ENCODE data around the gene DRICH1.

DNA sequence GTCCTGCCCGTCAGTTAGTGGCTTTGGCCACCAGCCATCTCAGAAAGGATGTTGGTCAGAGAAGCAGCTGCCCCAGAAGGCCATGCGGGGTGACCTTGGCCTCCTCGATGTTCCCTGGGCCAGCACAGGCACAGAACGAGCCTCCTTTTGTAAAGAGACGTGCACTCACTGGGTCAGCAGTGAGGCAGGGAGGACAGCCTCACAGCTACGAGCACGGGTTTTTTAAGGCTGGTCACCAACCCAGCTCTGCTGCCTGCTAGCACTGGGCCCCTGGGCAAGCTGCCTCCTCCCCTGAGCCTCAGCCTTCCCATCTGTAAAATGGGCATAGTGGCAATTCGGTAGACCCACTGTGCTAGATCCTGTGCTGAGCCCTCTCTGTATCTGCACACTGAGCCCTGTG lies 62.8 kb downstream of the DRICH1 start:
- TF ChIP-seq, protein P1, sequence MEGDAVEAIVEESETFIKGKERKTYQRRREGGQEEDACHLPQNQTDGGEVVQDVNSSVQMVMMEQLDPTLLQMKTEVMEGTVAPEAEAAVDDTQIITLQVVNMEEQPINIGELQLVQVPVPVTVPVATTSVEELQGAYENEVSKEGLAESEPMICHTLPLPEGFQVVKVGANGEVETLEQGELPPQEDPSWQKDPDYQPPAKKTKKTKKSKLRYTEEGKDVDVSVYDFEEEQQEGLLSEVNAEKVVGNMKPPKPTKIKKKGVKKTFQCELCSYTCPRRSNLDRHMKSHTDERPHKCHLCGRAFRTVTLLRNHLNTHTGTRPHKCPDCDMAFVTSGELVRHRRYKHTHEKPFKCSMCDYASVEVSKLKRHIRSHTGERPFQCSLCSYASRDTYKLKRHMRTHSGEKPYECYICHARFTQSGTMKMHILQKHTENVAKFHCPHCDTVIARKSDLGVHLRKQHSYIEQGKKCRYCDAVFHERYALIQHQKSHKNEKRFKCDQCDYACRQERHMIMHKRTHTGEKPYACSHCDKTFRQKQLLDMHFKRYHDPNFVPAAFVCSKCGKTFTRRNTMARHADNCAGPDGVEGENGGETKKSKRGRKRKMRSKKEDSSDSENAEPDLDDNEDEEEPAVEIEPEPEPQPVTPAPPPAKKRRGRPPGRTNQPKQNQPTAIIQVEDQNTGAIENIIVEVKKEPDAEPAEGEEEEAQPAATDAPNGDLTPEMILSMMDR (IDR thresholded peaks at IDR 0.05; ENCODE audit: insufficient read depth, low read length, poor library complexity, severe bottlenecking), result no peak
- TF ChIP-seq EZH2phosphoT487 (conservative IDR thresholded peaks at IDR 0.05; ENCODE audit: low read length), result no peak
